ENCODE measurements around the gene PIK3R1.

GRCh38 chr5:68220260-68220659 lies 4.7 kb downstream of the PIK3R1 start:
- TF ChIP-seq CTCF (IDR thresholded peaks at IDR 0.05) = no peak
- no peak for TF ChIP-seq EP300 (IDR thresholded peaks at IDR 0.05)
- no peak for TF ChIP-seq POLR2AphosphoS5 (IDR thresholded peaks at IDR 0.05)
- TF ChIP-seq POLR2A (IDR thresholded peaks at IDR 0.05) = no peak
